NCI-H345 treated with DMSO at 0.1 percent for 48 hours (cell line): ENCODE data around the gene FRMD8.

Experiments
- DNase-seq: peaks from one replicate; lab custom pipeline; 2025; ENCODE audit not compliant: unreplicated experiment; lab: John Stamatoyannopoulos, UW

The FRMD8 gene

GRCh38 chr11:65392899-65393298, 6.5 kb downstream of the FRMD8 start:
- DNase-seq, result no peak

DNA sequence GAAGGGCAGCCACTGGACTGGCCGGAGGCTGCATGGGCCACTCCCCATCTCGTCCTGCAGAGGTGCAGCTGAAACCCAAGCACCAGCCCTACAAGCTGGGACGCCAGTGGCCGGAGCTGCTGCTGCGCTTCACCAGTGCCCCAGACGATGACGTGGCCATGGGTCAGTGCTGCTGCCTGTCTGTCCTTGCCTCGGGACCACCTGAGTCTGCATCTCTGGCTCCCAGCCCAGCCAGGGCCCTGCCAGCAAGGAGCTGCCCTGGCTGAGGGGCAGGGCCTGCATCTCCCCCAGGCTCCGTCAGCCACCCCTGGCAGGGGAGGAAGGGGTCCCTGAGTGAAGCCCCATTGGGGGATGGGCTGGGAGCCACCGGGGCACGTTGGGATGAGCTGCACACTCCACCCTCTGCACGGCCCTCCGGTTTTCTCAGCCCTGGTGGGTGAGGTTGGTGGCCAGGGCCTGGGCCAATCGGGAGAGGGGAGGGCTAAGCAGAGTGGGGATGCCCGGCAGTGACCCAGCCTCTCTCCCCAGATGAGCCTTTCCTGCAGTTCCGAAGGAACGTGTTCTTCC, 7.2 kb downstream of the FRMD8 start:
- no peak for DNase-seq

- no peak for DNase-seq
Observed at GRCh38 chr11:65394125-65394536, 7.7 kb downstream of the FRMD8 start.

- no peak for DNase-seq
Observed at GRCh38 chr11:65395961-65396530, 9.6 kb downstream of the FRMD8 start.

DNA sequence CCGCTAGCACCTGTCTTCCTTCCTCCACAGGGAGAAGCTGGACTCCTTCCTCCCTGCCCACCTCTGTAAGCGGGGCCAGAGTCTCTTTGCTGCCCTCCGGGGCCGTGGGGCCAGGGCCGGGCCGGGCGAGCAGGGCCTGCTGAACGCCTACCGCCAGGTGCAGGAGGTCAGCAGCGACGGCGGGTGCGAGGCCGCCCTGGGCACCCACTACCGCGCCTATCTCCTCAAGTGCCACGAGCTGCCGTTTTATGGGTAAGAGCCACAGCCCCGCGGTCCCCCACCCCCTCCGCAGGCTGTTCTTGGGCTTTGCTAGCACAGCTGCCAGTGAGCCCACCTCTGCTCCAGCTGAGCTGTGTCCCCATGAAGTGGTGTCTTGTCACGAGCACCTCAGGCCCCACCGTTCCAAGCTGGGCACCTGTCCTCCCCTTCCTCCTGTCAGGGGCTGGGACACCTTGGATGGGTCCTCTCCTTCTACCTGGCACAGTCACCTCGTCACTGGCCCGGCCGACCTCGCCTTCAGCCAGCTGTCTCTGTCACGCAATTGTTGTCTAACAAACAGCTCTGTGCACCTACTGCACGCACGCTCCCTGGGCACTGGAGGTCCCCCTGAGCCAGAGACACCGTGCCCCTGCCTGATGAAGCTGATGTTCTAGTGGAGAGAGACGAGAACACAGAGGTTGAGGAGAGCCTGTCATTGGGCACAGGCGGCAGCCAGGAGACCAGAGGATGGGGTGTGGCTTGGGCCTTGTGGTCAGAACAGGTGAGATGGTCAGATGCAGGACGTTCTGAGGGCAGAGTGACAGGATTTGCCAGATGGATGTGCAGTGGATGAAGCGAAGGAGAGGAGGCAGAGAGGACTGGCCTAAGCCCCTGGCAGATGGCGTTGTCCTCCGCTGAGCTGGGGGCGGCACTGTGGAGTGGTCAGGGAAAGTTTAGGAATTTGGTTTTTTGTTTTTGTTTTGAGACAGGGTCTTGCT, 10.6 kb downstream of the FRMD8 start:
- no peak for DNase-seq

DNA sequence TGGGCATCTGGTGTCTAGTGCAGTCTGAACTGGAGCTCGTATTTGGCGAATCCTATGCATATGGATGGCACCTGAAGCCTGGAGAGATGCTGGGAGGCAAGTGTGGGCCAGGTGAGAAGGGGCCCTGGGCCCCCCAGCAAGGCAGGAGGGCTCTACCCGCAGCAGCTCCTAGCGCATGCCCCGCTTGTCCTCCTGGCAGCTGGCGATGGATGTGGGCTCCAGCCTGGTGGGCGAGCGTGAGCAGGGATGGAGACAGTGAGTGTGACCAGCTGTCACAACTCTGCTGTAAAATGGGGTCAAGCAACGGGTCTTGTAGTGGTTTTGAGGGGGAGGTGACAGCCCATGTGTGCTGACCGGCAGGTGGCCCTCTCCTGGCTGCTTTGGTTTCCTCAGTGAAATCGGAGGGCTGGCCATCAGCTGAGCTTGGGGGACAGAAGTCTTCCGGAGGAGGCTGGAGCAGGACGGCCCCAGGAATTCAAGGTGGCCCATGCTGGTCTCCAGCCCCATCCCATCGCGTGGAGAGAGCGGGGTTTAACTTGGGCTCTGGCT, 12.0 kb downstream of the FRMD8 start:
- DNase-seq, result no peak

GRCh38 chr11:65399249-65399648, 12.8 kb downstream of the FRMD8 start:
- no peak for DNase-seq

DNA sequence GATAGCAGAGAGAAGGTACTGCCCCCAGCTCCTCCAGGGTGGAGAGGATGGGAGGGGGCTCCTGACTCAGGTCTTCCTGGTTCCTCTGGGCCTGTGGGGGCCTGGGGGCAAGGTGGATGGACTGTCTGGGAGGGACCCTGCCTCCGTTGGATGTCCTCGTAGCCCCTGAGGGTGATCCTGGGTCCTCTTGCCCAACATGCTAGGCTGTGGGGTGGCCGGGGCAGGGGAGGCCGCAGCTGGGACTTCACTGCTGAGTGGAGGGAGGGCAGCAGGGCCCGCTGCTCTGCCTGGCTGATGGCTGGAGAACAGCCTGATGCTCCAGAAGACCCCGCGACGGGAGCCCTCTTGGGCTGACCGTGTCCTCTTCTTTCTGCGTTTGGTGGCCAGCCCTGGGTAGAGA, 13.4 kb downstream of the FRMD8 start:
- no peak for DNase-seq

GRCh38 chr11:65400307-65401072, 14.1 kb downstream of the FRMD8 start:
- DNase-seq, result no peak

DNA sequence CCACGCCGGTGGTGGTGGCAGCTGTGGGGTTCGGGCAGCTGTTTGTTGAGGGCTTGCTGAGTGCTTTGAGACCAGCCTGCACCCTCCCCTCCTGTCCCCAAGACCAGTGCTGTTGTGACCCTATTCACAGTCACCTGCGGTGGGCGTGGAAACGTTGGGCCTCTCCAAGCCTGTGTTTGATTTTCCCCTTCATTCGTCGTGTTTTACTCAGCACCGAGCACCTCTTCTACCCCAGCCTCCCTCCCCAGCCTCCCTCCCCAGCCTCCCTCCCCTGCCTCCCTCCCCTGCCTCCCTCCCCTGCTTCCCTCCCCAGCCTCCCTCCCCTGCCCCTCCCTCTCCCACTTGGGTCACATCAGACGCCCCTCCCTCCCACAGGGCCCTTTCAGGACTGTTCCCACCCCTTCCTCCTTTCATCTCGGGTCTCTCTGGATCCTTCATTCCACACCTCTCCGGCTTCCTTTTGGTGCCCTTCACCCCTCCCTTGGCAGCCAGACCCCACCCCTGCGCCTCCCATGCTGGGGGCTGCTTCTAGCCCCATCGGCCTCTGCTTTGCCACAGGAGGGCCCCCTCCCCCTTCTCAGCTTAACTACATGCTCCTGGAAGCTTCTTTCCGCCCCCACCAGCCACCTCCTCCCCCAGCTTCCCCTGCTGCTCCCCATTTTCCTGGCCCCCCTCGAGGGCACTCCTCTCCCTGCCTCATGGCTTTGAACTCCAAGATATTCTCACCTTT, 14.8 kb downstream of the FRMD8 start:
- no peak for DNase-seq

GRCh38 chr11:65401803-65402248, 15.4 kb downstream of the FRMD8 start:
- no peak for DNase-seq

DNA sequence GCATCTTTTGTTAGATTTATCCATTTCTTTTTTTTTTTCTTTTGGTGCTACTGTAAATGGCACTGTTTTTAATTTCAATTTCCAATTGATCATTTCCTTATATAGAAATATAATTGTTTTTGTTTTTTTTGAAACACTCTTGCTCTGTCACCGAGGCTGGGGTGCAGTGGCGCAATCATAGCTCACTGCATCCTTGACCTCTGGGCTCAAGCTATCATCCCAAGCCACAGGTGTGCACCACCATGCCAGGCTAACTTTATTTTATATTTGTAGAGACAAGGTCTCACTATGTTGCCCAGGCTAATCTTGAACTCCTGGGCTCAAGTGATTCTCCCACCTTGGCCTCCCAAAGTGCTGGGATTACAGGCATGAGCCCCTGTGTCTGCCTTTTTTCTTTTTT, 16.4 kb downstream of the FRMD8 start:
- DNase-seq, result no peak

DNA sequence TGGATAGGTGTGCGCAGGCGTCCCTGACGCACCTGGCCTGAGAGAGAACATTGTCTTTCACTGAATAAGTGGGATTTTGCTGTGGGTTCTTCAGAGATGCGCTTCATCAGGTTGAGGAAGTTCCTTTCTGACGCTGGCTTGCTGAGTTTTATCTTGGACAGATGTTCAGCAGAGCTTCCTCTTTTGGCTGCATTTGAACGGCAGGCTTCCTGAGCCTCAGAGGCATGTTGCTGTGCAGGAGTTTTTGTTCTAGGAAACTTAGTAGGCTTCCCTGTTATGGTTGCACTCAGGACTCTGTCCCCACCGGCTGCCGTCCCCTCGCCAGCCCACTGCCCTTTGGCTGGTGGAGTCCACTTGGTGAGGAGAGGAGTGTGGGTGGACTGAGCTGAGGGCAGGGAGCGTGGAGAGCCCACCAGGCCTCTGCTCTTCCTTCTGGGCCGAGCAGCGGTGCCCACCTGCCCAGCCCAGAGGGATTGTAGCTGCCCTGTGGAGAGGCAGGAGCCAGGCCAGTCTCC, 17.2 kb downstream of the FRMD8 start:
- no peak for DNase-seq

DNA sequence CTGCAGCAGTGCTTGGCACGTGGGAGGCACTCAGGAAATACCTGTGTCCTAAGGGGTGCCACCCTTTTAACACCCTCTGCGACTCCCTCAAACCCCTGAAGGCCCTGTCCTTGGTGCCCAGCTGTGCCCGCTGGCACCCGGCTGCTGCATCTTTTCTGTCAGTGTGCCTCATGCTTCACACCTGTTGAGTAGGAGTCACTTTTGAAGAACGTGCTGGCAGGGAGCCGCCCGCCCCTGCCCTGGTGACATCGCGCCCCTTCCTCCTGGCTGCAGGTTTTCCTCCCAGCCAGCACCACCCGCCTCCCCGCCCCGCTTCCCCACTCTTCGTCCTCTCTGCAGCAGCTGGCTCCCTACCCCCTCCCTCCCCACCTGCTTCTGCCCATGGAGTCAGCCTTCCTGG, 17.8 kb downstream of the FRMD8 start:
- no peak for DNase-seq

GRCh38 chr11:65404638-65405339, 18.4 kb downstream of the FRMD8 start:
- DNase-seq, result no peak

DNA sequence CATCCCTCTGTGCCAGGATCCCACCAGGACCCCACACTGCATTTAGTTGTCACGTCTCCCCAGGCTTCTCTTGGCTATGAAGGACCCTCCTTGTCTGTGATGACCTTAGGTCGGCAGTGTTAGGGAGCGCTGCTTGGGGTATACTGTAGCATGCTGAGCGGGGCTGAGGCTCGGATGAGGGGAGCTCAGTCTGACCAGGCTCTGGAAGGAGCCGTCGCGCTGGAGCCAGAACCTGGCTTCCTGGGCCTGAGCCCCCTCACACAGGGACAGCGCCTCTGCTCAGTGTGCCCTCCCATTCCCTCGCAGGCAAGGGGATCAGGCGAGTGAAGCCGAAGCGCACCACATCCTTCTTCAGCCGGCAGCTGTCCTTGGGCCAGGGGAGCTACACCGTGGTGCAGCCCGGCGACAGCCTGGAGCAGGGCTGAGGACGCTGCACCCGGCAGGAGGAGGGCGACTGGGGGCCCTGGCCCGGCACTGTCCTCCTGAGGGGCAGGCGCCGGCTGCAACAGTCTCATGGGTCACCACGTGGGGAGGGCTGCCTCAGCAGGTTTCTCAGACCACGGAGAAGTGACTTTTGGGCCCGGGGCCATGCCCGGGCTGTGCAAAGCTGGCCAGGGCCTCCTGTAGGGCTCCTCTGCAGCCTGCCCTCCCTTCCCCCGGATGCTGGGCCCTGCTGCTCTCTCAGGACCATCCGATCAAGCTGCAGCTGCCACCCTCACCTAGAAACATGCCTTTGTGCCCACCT, 24.7 kb downstream of the FRMD8 start:
- DNase-seq, result no peak

DNA sequence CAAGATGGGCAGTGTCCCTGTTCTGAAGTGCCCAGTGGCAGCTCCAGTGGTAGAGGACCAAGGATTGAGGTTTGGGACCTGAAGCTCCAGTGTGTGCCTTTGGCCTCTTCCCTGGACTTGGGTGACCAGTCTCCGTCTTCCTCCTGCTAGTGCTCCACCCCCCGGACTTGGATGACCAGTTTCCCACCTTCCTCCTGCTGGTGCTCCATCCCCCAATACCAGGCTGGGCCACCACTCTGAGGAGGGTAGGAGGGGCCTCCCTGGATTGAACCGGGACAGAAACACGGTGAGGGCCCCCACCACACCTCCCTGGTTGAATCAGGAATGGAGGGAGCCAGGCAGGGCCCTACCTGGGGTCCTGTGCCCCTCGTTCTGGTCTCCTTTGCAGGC, 25.2 kb downstream of the FRMD8 start:
- DNase-seq, result no peak

DNA sequence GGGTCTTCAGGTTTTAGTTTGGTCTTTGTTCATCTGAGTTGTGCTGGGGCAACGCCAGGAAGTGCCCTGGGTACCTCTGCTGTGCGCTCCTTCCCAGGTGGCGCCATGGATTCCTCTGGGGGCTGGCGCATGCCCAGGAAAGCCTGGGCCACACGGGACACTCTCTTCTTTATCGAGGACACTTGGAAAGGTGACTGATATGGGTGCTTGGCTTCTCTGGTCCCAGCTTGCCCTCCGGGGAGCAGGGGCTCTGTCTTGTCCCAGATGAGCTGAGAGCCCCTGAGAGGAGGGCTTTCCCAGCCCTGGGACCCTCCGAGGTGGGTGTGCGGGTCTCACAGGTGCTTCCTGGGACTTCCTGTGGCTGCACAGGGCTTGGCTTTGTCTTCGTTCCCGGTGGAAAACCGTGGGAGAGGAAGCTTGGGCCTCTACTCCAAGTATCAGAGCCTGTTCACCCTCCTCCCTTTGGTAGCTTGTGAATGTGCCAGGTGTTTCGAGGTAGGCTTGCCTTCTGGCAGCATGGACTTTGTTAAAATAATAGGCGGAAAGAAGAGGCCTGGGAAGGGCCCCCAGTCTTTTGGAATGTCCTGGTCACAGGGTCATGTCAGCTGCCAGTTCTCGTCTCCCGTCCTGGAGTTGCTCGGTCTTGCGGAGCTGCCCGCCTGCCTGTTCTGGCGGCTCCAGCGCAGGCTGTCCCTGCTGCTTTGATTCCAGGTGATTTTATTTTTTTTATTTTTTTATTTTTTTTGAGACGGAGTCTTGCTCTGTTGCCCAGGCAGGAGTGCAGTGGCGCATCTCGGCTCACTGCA, 26.0 kb downstream of the FRMD8 start:
- DNase-seq, result no peak
